Pancreas (tissue), 10 donors: ENCODE measurements around the gene ARHGAP4. TPM values are rescaled to one million over a fixed set of nuclear protein-coding genes. Genes with fewer than 3 reads are reported as not detected.

Experiments
- ATAC-seq, 4 donors: fragments of 200-7000 bp; cut with Tn5 transposase; one replicate each; pipeline versions ENCODE4 v1.8.0 to v1.9.1; 2020; ENCODE audit warnings: mild to moderate bottlenecking in 4 of 4, moderate library complexity in 4 of 4
- DNase-seq, 6 donors: peaks; one replicate each; pipeline ENCODE4 v3.0.0-alpha.2; 2020
- FAIRE-seq: peaks from 2 replicates; lab custom pipeline; 2012; peaks lifted over from hg19 to GRCh38; lab: Jason Lieb, UNC
- H3K27ac ChIP-seq, 4 donors: fragments of 200-600 bp; sonication (generic); 1 replicate in 3 of 4; 2 replicates in 1 of 4; pipeline versions ENCODE4 v1.5.0 to v1.8.0; 2020
- H3K27me3 ChIP-seq, 4 donors: fragments of 200-600 bp; one replicate each; pipeline ENCODE4 v1.8.0; 2021
- H3K36me3 ChIP-seq, 3 donors: fragments of 200-600 bp; sonication (generic) in 1 of 3; one replicate each; pipeline versions ENCODE4 v1.5.0 to v1.8.0; 2020 to 2021
- H3K4me1 ChIP-seq, 3 donors: fragments of 200-600 bp; one replicate each; pipeline ENCODE4 v1.8.0; 2021
- H3K4me3 ChIP-seq, 4 donors: fragments of 200-600 bp; sonication (generic) in 2 of 4; one replicate each; pipeline versions ENCODE4 v1.5.0 to v1.8.0; 2020 to 2021
- H3K9me3 ChIP-seq, 4 donors: fragments of 200-600 bp; one replicate each; pipeline ENCODE4 v1.8.0; 2021
- WGBS, 2 donors: extraction: QIAGEN DNeasy Blood & Tissue Kit; methylation state at CpG; one replicate each; pipeline ENCODE4 v1.1.7; 2013; 5-methylcytosine and 5-hydroxymethylcytosine counted together
- intact Hi-C, 3 donors: fragments of 100-400 bp; cut with DNase I; formaldehyde crosslinking; loops; one replicate each; pipeline versions ENCODE4 v1.11.1 to v1.14.2; 2022
- polyA plus RNA-seq, 2 donors: library from polyadenylated mRNA; stranded (reverse); fragments of 200-250 nt; gene quantifications; one replicate each; pipeline ENCODE4 v1.2.3, GENCODE V29; 2013
- total RNA-seq, 6 donors: library from RNA; stranded (reverse); fragmentation: NEBNext Ultra II Directional in 4 of 6; extraction: Animal tissue kit (Norgen Biotek cat#: 25700) in 4 of 6; gene quantifications; one replicate each; pipeline versions ENCODE4 v1.2.1 to v1.2.4, GENCODE V29; 2021 to 2023
- TF ChIP-seq, protein P1 (sequence below), 4 donors: fragments of 200-600 bp; sonication (generic) in 3 of 4; IDR thresholded peaks; one replicate each; pipeline versions ENCODE4 v1.5.0 to v1.8.0; 2021; ENCODE audit warnings: antibody characterized with exemption in 4 of 4
- donor health status: healthy with polysubstance abuse.
- donor health status: DM: no; HTN: no; CAD: no; lungs with moderate emphysema.
- donor health status: DM: no; HTN: no; CAD: no.
- donor health status: control.
- donor health status: control.
- donor health status: Bipolar disorder and iron deficiency.
- donor health status: DM: yes; HTN: yes; CAD: no.
- donor health status: DM: no; HTN: no; CAD: no.
- donor health status: DM: no; HTN: no; CAD: no.
- donor health status: DM: yes; HTN: yes; CAD: no.

ARHGAP4 gene
- total and polyA plus RNA-seq, 8 donors, result 1.9 to 71.7 (median 10.1) TPM

DNA sequence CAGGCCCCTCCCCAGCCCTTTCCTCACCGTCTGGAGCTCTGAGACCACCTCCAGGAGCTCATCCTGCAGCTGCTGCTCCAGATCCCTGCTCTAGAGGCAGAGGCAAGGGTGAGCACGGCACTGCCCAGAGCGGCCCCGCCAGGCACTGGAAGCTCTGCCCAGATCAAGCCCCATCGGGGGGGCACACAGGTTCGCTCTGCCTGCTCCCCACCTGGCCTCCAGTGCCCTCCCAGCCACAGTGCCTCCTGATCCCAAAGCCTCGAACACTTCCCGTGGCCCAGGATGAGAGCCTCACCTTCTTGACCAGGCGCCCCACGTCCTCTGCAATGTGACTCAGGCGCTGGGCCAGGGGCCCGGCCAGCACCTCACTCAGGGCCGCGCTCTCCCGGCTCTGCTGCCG is 5.0 kb downstream of the ARHGAP4 start:
- ATAC-seq, result no peak
- Histone ChIP-seq H3K4me1 (no peaks in the 10 kb centered on the region), H3K36me3 (no peaks in the 10 kb centered on the region), H3K4me3 (no peak overlapping the region), H3K27me3 (no peaks in the 10 kb centered on the region), H3K9me3 (no peaks in the 10 kb centered on the region), H3K27ac (no peak overlapping the region)
- no peak for FAIRE-seq
- TF ChIP-seq, protein P1, sequence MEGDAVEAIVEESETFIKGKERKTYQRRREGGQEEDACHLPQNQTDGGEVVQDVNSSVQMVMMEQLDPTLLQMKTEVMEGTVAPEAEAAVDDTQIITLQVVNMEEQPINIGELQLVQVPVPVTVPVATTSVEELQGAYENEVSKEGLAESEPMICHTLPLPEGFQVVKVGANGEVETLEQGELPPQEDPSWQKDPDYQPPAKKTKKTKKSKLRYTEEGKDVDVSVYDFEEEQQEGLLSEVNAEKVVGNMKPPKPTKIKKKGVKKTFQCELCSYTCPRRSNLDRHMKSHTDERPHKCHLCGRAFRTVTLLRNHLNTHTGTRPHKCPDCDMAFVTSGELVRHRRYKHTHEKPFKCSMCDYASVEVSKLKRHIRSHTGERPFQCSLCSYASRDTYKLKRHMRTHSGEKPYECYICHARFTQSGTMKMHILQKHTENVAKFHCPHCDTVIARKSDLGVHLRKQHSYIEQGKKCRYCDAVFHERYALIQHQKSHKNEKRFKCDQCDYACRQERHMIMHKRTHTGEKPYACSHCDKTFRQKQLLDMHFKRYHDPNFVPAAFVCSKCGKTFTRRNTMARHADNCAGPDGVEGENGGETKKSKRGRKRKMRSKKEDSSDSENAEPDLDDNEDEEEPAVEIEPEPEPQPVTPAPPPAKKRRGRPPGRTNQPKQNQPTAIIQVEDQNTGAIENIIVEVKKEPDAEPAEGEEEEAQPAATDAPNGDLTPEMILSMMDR (IDR thresholded peaks at IDR 0.05), result no peak
- no peak for DNase-seq
- 60 to 68% methylated on average over 15 to 16 of the region's 16 CpGs for WGBS, 2 donors
- intact Hi-C loops, result no loop called here

DNA sequence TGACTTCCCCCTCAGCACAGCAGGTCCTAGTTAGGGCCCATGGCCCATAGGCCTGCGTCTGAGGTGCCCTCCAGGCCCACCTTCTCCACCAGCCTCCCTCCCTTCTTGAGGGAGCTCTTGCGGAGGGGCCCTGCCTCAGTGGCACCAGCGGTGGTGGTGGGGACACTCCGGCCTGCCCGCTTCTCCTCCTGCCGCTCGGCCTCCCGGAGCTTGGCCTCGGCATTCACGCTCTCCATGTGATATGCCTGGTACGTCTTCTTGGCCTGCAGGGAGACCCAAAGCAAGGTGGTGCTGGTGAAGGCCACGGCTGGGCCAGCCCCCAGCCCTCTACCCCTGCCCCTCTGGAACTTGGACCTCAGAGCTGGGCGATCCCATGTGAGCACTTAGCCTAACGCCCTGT is 5.5 kb downstream of the ARHGAP4 start:
- no peaks in the 10 kb centered on the region for H3K27me3 ChIP-seq
- intact Hi-C loops, result no loop called here
- TF ChIP-seq, protein P1 (IDR thresholded peaks at IDR 0.05), result no peak
- no peaks in the 10 kb centered on the region for H3K9me3 ChIP-seq
- no peak for FAIRE-seq
- no peaks in the 10 kb centered on the region for H3K36me3 ChIP-seq
- ATAC-seq, result no peak
- H3K4me3 ChIP-seq, result no peak overlapping the region
- DNase-seq, result peak in 2 of 6 donors; percentile 17 to 67
- no peak overlapping the region for H3K27ac ChIP-seq
- 78 to 86% methylated on average over 13 to 14 of the region's 14 CpGs for WGBS, 2 donors
- H3K4me1 ChIP-seq, result no peaks in the 10 kb centered on the region

DNA sequence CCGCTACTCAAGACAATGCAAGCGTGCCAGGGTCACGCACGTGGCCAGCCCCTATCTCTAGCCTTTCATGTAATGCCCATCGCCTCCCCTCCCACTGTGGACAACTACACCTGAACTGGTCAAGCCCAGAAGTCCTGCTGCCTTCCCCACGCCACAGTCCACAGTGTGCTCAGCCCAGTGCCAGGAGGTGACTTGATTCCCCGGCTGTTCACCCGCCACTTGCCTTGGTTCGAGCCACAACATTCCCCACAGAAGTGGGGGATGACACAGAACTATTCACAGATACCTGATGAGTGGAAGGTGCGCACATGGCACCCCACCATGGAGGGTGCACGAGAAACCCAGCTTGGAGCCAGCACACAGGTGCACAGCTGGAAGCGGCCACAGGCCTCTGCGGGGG is 6.8 kb downstream of the ARHGAP4 start:
- FAIRE-seq, result no peak
- intact Hi-C loops, result no loop called here
- H3K4me3 ChIP-seq, result no peak overlapping the region

DNA sequence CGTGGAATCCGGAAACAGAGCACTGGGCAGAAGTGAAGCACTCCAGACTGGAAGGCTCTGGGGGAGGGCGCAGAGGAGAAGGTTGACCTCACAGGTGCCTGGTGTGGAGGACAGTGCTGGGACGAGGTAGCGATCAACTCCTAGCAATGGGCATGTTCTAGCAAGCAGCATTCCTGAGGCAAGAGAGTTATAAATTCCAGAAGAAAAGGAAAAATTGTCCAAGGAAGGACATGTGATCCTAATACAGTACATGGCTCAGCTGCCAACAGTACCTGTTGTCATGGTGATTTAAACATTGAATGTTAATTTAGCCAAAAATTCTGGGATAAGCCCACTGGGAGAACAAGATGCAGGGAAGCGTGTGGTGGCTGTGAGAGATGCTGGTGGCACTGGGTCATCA is 8.2 kb downstream of the ARHGAP4 start:
- no peaks in the 10 kb centered on the region for H3K27me3 ChIP-seq

More for the DNA sequence above, 6.8 kb downstream of the ARHGAP4 start:
- WGBS, 2 donors, result 76 to 85% methylated on average over 13 of the region's 13 CpGs
- no peaks in the 10 kb centered on the region for H3K36me3 ChIP-seq
- ATAC-seq (no peak), DNase-seq (peak in 2 of 6 donors; percentile 13 to 29)
- TF ChIP-seq, protein P1 (IDR thresholded peaks at IDR 0.05), result no peak
- H3K9me3 ChIP-seq, result no peaks in the 10 kb centered on the region
- no peaks in the 10 kb centered on the region for H3K4me1 ChIP-seq
- H3K27me3 ChIP-seq, result no peaks in the 10 kb centered on the region
- H3K27ac ChIP-seq, result no peak overlapping the region

DNA sequence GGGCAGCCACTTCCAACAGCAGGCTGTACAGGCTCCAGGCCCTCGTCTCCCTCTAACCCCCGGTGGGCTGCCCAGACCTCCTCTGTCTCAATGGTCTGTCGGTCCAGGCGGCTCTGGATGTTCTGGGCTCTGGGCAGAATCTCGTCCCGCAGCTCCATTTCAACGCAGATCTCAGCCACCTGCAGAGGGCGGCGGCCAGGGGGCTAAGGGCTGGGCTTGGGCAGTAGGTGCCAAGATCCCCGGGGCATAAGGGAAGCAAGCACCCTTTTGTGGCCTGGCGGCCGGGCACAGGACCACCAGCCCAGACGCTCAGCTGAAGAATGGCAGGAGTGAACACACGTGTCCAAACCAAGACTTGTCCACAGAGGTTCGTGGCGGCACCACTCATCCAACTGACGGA is 12.4 kb downstream of the ARHGAP4 start:
- Histone ChIP-seq H3K27ac (no peak overlapping the region), H3K27me3 (peaks cover 0 to 4% (median 0%) of the 10 kb centered on the region in 4 donors), H3K4me3 (no peak overlapping the region), H3K36me3 (no peaks in the 10 kb centered on the region), H3K9me3 (no peaks in the 10 kb centered on the region), H3K4me1 (no peaks in the 10 kb centered on the region)
- FAIRE-seq (no peak), ATAC-seq (no peak), DNase-seq (peak in 1 of 6 donors; percentile 52)
- WGBS, 2 donors, result 74 to 86% methylated on average over 17 of the region's 17 CpGs
- TF ChIP-seq, protein P1 (IDR thresholded peaks at IDR 0.05), result no peak
- intact Hi-C loops, result no loop called here

More for the DNA sequence above, 8.2 kb downstream of the ARHGAP4 start:
- Histone ChIP-seq H3K9me3 (no peaks in the 10 kb centered on the region), H3K4me3 (no peak overlapping the region), H3K27ac (no peak overlapping the region), H3K36me3 (no peaks in the 10 kb centered on the region), H3K4me1 (no peaks in the 10 kb centered on the region)
- no peak for FAIRE-seq
- peak in 1 of 6 donors; percentile 8 for DNase-seq
- intact Hi-C loops, result no loop called here
- 83% methylated on average over 6 of the region's 6 CpGs for WGBS, 2 donors
- no peak for ATAC-seq
- TF ChIP-seq, protein P1 (IDR thresholded peaks at IDR 0.05), result no peak
